NOMO-1 (cell line): ENCODE results near the gene LGI4.

Experiments
- DNase-seq, 2 experiments: peaks; one replicate each; lab custom pipeline; 2025; ENCODE audit not compliant: unreplicated experiment in 2 of 2; lab: John Stamatoyannopoulos, UW

The LGI4 gene

GRCh38 chr19:35124098-35125060 is 10.5 kb downstream of the LGI4 start:
- DNase-seq: peak; percentile 57 to 64

- no peak for DNase-seq
These were observed 11.3 kb downstream of the LGI4 start for GRCh38 chr19:35123573-35123972.

- DNase-seq: no peak
These were observed 11.9 kb downstream of the LGI4 start for GRCh38 chr19:35122687-35123551.

GRCh38 chr19:35120898-35121297 is 14.0 kb downstream of the LGI4 start:
- DNase-seq: no peak

- DNase-seq: no peak
These were observed 14.4 kb downstream of the LGI4 start for GRCh38 chr19:35120492-35120891.

- peak in 1 of 2 experiments; percentile 2 for DNase-seq
These were observed 15.2 kb downstream of the LGI4 start for GRCh38 chr19:35119578-35120155.

GRCh38 chr19:35119091-35119490 is 15.8 kb downstream of the LGI4 start:
- DNase-seq: no peak

GRCh38 chr19:35118268-35119020 is 16.4 kb downstream of the LGI4 start:
- DNase-seq: no peak

GRCh38 chr19:35117799-35118198 is 17.1 kb downstream of the LGI4 start:
- DNase-seq: no peak

GRCh38 chr19:35117116-35117515 is 17.7 kb downstream of the LGI4 start:
- DNase-seq: no peak

- DNase-seq: no peak
These were observed 18.6 kb downstream of the LGI4 start for GRCh38 chr19:35116072-35116801.

- DNase-seq: no peak
These were observed 19.5 kb downstream of the LGI4 start, which contains the start of gene FXYD3 for GRCh38 chr19:35115177-35115951. Gene FXYD3 (plus strand): TSS chr19:35115823. CDS start chr19:35119377, 3,554 bp downstream.

- peak in 1 of 2 experiments; percentile 7 for DNase-seq
These were observed 20.3 kb downstream of the LGI4 start for GRCh38 chr19:35114353-35115176.

- DNase-seq: no peak
These were observed 21.7 kb downstream of the LGI4 start for GRCh38 chr19:35112995-35113688.

- DNase-seq: no peak
These were observed 23.9 kb downstream of the LGI4 start for GRCh38 chr19:35110974-35111373.

- no peak for DNase-seq
These were observed 25.3 kb downstream of the LGI4 start for GRCh38 chr19:35109395-35110112.

GRCh38 chr19:35108730-35109129 is 26.1 kb downstream of the LGI4 start:
- DNase-seq: no peak
